ENCODE results near the gene GPR68. TPM values are rescaled to one million over a fixed set of nuclear protein-coding genes. Genes with fewer than 3 reads are reported as not detected.
"Not testable (repeated sequence)": the region's sequence is repeated elsewhere in the genome, so short reads cannot be mapped to it uniquely, and the experiment has no call there.

GPR68 gene
- total RNA-seq, 1 donor from 2014 or later, result 0.11 TPM

DNA sequence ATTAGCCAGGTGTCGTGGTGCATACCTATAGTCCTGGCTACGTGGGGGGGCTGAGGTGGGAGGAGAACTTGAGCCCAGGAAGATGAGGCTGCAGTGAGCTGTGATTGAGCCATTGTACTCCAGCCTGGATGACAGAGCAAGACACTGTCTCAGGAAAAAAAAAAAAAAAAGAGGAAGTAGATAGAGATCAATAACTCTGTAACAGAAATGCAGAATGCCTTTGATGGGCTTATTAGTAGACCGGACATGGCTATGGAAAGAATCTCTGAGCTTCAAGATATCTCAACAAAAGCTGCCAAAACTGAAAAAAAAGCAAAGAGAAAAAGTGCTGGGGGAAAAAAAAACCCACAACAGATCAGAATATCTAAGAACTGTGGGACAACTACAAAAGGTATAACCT is 37.5 kb downstream of the GPR68 start:
- peaks cover 22% of the 10 kb centered on the region for H3K36me3 Mint-ChIP-seq (ENCODE audit: unreplicated experiment)
- no peaks in the 10 kb centered on the region for H3K27me3 Mint-ChIP-seq (ENCODE audit: unreplicated experiment)
- DNase-seq (ENCODE audit: extremely low spot score, unreplicated experiment), result no peak
- peaks cover 8% of the 10 kb centered on the region for H3K4me1 Mint-ChIP-seq (ENCODE audit: unreplicated experiment)
- H3K27ac Mint-ChIP-seq (ENCODE audit: unreplicated experiment), result no peak overlapping the region
- TF ChIP-seq, protein P1, sequence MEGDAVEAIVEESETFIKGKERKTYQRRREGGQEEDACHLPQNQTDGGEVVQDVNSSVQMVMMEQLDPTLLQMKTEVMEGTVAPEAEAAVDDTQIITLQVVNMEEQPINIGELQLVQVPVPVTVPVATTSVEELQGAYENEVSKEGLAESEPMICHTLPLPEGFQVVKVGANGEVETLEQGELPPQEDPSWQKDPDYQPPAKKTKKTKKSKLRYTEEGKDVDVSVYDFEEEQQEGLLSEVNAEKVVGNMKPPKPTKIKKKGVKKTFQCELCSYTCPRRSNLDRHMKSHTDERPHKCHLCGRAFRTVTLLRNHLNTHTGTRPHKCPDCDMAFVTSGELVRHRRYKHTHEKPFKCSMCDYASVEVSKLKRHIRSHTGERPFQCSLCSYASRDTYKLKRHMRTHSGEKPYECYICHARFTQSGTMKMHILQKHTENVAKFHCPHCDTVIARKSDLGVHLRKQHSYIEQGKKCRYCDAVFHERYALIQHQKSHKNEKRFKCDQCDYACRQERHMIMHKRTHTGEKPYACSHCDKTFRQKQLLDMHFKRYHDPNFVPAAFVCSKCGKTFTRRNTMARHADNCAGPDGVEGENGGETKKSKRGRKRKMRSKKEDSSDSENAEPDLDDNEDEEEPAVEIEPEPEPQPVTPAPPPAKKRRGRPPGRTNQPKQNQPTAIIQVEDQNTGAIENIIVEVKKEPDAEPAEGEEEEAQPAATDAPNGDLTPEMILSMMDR (IDR thresholded peaks at IDR 0.05), result no peak
- no peak overlapping the region for H3K4me3 Mint-ChIP-seq (ENCODE audit: unreplicated experiment)
- H3K9me3 Mint-ChIP-seq (ENCODE audit: unreplicated experiment), result no peaks in the 10 kb centered on the region

DNA sequence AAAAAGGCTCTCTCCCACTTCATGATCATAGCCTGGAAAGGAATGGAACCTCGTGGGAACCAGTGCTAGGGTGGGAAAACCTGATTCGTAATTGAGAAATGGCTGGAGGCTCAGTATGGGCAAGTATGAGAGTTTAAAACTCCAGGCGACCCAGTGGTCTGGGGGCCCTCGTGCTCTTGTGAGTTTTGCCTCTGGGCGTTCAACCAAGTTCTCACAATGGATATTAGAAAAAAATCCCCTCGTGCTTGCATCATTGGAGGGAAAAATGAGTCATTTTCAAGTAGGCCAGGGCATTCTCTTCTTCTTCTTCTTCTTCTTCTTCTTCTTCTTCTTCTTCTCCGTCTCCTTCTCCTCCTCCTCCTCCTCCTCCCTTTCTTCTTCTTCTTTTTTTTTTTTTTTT is 39.0 kb downstream of the GPR68 start:
- H3K27me3 Mint-ChIP-seq (ENCODE audit: unreplicated experiment), result no peaks in the 10 kb centered on the region
- H3K4me1 Mint-ChIP-seq (ENCODE audit: unreplicated experiment), result peaks cover 8% of the 10 kb centered on the region
- H3K36me3 Mint-ChIP-seq (ENCODE audit: unreplicated experiment), result peaks cover 21% of the 10 kb centered on the region
- H3K9me3 Mint-ChIP-seq (ENCODE audit: unreplicated experiment), result peaks cover 6% of the 10 kb centered on the region
- H3K27ac Mint-ChIP-seq (ENCODE audit: unreplicated experiment), result no peak overlapping the region
- TF ChIP-seq, protein P1 (IDR thresholded peaks at IDR 0.05), result no peak
- H3K4me3 Mint-ChIP-seq (ENCODE audit: unreplicated experiment), result no peak overlapping the region
- DNase-seq (ENCODE audit: extremely low spot score, unreplicated experiment), result no peak

DNA sequence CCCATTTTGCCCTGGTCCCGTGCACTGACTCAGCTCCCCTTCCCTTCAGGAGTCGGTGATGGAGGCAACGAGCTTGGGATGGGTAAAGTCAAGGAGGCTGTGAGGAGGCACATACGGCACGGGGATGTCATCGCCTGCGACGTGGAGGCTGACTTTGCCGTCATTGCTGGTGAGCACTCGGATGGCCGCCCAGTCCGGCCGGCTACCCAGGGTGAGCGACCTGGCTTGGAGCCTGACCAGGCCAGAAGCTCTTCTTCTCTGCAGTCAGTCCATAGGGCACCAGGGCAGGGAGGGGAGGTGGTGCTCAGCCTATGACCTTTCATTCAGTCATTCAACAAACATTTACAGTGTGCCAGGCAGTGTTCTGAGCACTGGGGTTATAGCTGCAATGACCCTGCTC is 39.8 kb downstream of the GPR68 start:
- DNase-seq (ENCODE audit: extremely low spot score, unreplicated experiment), result no peak
- no peaks in the 10 kb centered on the region for H3K27me3 Mint-ChIP-seq (ENCODE audit: unreplicated experiment)
- no peak overlapping the region for H3K27ac Mint-ChIP-seq (ENCODE audit: unreplicated experiment)
- peaks cover 6% of the 10 kb centered on the region for H3K9me3 Mint-ChIP-seq (ENCODE audit: unreplicated experiment)
- H3K4me1 Mint-ChIP-seq (ENCODE audit: unreplicated experiment), result peaks cover 8% of the 10 kb centered on the region
- TF ChIP-seq, protein P1 (IDR thresholded peaks at IDR 0.05), result no peak
- H3K4me3 Mint-ChIP-seq (ENCODE audit: unreplicated experiment), result no peak overlapping the region
- peaks cover 26% of the 10 kb centered on the region for H3K36me3 Mint-ChIP-seq (ENCODE audit: unreplicated experiment)

DNA sequence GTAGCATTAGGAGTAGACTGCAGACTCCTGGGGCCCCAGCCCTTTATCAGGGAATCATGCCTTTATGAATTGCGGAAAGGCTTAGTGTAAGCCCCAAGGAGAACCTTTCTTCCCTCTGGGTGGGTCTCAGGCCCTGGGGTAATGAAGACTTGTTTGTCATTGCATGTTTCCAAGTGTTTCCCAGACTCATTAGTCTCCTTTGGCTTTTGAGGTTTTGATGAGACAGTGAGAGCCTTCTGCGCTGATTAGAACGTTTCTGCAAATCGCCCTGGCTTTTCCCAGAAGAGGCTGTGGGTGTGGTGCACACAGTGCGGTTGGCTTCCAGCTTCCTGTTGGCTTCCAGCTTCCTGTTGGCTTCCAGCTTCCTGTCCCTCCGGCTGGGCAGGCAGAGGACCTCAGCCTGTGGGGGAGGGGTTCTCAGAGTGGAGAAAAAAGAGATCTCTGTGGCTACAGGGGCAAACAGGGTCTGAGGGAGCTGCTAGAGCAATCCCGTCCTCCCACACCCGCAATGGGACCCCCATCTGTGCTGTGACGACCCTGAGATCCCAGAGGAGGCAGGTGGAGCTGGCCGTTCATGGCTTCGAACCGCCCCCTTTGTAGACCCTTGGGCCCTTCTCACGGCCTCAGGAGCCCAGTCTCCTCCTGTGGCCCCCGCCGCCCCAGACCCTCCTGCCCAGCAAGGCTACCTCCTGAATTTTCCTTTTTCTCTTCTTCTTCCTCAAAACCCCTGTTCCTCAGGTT is 42.1 kb downstream of the GPR68 start:
- Mint-ChIP-seq H3K27ac (ENCODE audit: unreplicated experiment) (no peak overlapping the region), H3K4me1 (ENCODE audit: unreplicated experiment) (peaks cover 8% of the 10 kb centered on the region), H3K27me3 (ENCODE audit: unreplicated experiment) (no peaks in the 10 kb centered on the region), H3K36me3 (ENCODE audit: unreplicated experiment) (peaks cover 32% of the 10 kb centered on the region), H3K4me3 (ENCODE audit: unreplicated experiment) (no peak overlapping the region), H3K9me3 (ENCODE audit: unreplicated experiment) (peaks cover 6% of the 10 kb centered on the region)
- TF ChIP-seq, protein P1 (IDR thresholded peaks at IDR 0.05), result no peak
- DNase-seq (ENCODE audit: extremely low spot score, unreplicated experiment), result no peak

DNA sequence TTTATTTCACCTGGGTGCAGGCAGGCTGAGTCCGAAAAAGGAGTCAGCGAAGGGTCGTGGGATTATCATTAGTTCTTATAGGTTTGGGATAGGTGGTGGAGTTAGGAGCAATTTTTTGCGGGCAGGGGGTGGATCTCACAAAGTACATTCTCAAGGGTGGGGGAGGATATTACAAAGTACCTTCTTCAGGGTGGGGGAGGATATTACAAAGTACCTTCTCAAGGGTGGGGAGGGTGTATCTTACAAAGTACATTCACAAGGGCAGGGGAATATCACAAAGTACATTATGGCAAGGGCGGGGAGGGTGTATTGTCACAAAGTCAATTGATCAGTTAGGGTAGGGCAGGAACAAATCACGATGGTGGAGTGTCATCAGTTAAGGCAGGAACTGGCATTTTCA is 43.7 kb downstream of the GPR68 start:
- not testable (repeated sequence) for H3K4me1 Mint-ChIP-seq (ENCODE audit: unreplicated experiment)

More for the DNA sequence above, 43.7 kb downstream of the GPR68 start:
- peaks cover 39% of the 10 kb centered on the region for H3K36me3 Mint-ChIP-seq (ENCODE audit: unreplicated experiment)
- not testable (repeated sequence) for H3K4me3 Mint-ChIP-seq (ENCODE audit: unreplicated experiment); H3K9me3 Mint-ChIP-seq (ENCODE audit: unreplicated experiment); H3K27ac Mint-ChIP-seq (ENCODE audit: unreplicated experiment); H3K27me3 Mint-ChIP-seq (ENCODE audit: unreplicated experiment); DNase-seq (ENCODE audit: extremely low spot score, unreplicated experiment)
